ENCODE data around the gene LRRC25. TPM values are rescaled to one million over a fixed set of nuclear protein-coding genes. Genes with fewer than 3 reads are reported as not detected.

Gene LRRC25
- total and polyA plus RNA-seq, 2 donors (not counting 1 experiment from before 2014, with no cell fraction given), result 0.10 to 1.2 TPM

DNA sequence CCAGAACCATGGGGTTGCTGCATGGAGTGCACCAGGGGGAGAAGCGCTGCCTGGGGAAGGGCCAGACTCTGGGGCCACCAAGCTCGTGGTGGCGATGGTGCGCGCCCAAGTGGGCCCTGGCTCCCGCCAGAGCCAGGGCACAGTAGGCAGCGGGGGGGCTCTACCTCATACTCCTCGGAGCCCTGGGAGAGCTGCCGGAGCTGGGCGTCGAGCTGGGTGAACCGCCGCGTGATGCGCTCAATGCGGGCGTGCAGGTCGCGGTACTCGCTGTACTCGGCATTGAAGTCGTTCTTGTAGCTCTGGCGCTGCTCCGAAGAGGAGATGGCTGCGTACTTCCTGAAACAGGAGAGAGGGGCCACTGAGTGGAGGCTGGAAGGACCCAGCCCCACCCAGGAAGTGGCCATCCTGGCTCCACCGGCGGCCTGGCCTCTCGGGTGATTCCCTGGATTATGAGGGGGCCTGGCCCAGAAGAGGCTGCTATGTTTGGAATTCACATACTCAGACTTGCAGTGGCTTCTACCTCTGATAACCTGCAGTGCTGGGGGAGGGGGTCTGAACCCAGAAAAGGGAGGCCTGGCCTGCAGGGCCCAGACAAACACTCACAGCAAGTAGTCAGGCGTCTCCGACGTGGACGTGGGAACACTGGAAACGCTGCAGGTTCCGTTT is 48.9 kb upstream of the LRRC25 start:
- H3K4me2 ChIP-seq (ENCODE audit: extremely low read depth, insufficient read depth, low read length), result no peak overlapping the region
- no peak for DNase-seq (ENCODE audit: low read depth in 2 of 2)
- H4K20me1 ChIP-seq (ENCODE audit: control insufficient read depth, extremely low read depth, insufficient read depth, low read length), result no peaks in the 10 kb centered on the region
- H3K27ac ChIP-seq (ENCODE audit: insufficient read depth, low read length), result no peak overlapping the region
- H2AFZ ChIP-seq (ENCODE audit: low read length), result no peak overlapping the region
- TF ChIP-seq, protein P1, sequence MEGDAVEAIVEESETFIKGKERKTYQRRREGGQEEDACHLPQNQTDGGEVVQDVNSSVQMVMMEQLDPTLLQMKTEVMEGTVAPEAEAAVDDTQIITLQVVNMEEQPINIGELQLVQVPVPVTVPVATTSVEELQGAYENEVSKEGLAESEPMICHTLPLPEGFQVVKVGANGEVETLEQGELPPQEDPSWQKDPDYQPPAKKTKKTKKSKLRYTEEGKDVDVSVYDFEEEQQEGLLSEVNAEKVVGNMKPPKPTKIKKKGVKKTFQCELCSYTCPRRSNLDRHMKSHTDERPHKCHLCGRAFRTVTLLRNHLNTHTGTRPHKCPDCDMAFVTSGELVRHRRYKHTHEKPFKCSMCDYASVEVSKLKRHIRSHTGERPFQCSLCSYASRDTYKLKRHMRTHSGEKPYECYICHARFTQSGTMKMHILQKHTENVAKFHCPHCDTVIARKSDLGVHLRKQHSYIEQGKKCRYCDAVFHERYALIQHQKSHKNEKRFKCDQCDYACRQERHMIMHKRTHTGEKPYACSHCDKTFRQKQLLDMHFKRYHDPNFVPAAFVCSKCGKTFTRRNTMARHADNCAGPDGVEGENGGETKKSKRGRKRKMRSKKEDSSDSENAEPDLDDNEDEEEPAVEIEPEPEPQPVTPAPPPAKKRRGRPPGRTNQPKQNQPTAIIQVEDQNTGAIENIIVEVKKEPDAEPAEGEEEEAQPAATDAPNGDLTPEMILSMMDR (conservative IDR thresholded peaks at IDR 0.05 in 1 of 2, IDR thresholded peaks at IDR 0.05 in 1 of 2; ENCODE audit: low read depth in 1 of 2, low read length in 2 of 2), result no peak
- TF ChIP-seq EZH2 (IDR thresholded peaks at IDR 0.05; ENCODE audit: low read length, missing control alignments), result no peak
- H3K4me3 ChIP-seq (replicated peaks in 1 of 4; ENCODE audit: control extremely low read depth in 1 of 4, insufficient read depth in 1 of 4, low read depth in 3 of 4, low read length in 4 of 4), result no peak overlapping the region
- no peaks in the 10 kb centered on the region for H3K9me3 ChIP-seq (ENCODE audit: control insufficient read depth, insufficient read depth, low read depth, low read length)
- peaks cover 35% of the 10 kb centered on the region for H3K36me3 ChIP-seq (ENCODE audit: control insufficient read depth, insufficient read depth, low read length)
- no peak overlapping the region for H3K9ac ChIP-seq (ENCODE audit: insufficient read depth, low read length)
- peaks cover 3% of the 10 kb centered on the region for H3K4me1 ChIP-seq (ENCODE audit: control insufficient read depth, extremely low read depth, insufficient read depth, low read length)
- no peaks in the 10 kb centered on the region for H3K79me2 ChIP-seq (ENCODE audit: control insufficient read depth, insufficient read depth, low read length)
- no peaks in the 10 kb centered on the region for H3K27me3 ChIP-seq (ENCODE audit: control insufficient read depth, insufficient read depth, low read length)

DNA sequence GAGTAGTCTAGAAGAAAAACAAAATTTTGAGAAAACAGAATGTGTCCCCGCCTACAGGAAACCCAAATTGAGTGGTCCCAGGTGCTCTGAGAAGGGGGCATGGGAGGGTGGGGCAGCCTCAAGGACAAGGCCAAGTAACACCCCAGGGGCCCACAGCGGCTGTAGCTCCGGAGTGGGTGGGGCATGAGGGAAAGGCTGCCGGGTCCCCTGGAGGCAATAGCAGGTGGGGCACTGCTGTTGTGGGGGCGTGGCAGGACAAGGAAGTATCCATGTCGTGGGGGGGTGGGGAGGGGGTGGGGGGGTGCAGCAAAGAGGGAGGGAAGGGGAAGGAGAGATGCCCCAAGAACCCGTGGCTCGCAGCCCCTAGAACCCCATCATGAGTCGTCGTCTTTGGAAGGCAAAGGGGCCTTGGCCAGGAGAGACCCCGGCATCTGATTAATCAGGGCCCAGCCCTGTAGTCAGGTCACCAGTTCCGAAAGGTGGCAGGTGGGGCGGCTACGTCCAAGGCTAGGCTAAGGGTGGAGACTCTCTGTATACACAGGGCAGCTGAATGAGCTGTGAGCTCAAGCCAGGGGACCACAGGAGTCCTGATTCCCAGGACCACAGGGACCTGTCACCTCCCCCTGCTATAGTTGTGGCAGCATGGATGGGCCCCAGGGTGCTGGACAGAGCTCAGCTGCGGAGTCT is 48.0 kb upstream of the LRRC25 start:
- TF ChIP-seq, protein P1 (conservative IDR thresholded peaks at IDR 0.05 in 1 of 2, IDR thresholded peaks at IDR 0.05 in 1 of 2; ENCODE audit: low read depth in 1 of 2, low read length in 2 of 2), result no peak
- TF ChIP-seq EZH2 (IDR thresholded peaks at IDR 0.05; ENCODE audit: low read length, missing control alignments), result no peak
- H4K20me1 ChIP-seq (ENCODE audit: control insufficient read depth, extremely low read depth, insufficient read depth, low read length), result no peaks in the 10 kb centered on the region
- DNase-seq (ENCODE audit: low read depth in 2 of 2), result no peak
- H2AFZ ChIP-seq (ENCODE audit: low read length), result no peak overlapping the region
- no peaks in the 10 kb centered on the region for H3K79me2 ChIP-seq (ENCODE audit: control insufficient read depth, insufficient read depth, low read length)
- no peak overlapping the region for H3K4me2 ChIP-seq (ENCODE audit: extremely low read depth, insufficient read depth, low read length)
- H3K4me3 ChIP-seq (replicated peaks in 1 of 4; ENCODE audit: control extremely low read depth in 1 of 4, insufficient read depth in 1 of 4, low read depth in 3 of 4, low read length in 4 of 4), result no peak overlapping the region
- H3K36me3 ChIP-seq (ENCODE audit: control insufficient read depth, insufficient read depth, low read length), result peaks cover 30% of the 10 kb centered on the region
- no peaks in the 10 kb centered on the region for H3K27me3 ChIP-seq (ENCODE audit: control insufficient read depth, insufficient read depth, low read length)
- H3K27ac ChIP-seq (ENCODE audit: insufficient read depth, low read length), result no peak overlapping the region
- H3K4me1 ChIP-seq (ENCODE audit: control insufficient read depth, extremely low read depth, insufficient read depth, low read length), result no peaks in the 10 kb centered on the region
- no peak overlapping the region for H3K9ac ChIP-seq (ENCODE audit: insufficient read depth, low read length)
- H3K9me3 ChIP-seq (ENCODE audit: control insufficient read depth, insufficient read depth, low read depth, low read length), result no peaks in the 10 kb centered on the region

DNA sequence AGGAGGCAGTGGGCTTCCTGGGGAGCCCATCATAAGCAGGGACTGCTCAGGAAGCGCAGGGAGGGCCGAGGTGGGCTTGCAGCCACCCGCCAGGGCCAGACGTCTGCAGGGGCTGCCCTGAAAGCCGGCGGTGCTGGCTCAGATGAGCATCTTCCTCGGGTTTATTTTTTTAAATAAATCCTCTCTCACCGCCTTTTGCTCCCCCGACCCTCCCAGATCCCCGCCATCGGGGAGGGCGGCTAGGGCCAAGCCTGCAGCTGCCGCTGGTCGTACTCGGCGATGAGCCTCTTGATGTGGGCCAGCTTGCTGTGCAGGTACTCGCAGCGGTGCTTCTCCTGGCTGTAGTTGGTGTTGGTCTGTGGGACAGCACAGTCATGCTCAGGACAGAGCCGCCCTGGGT is 47.1 kb upstream of the LRRC25 start:
- Histone ChIP-seq H3K4me3 (replicated peaks in 1 of 4; ENCODE audit: control extremely low read depth in 1 of 4, insufficient read depth in 1 of 4, low read depth in 3 of 4, low read length in 4 of 4) (no peak overlapping the region), H3K9me3 (ENCODE audit: control insufficient read depth, insufficient read depth, low read depth, low read length) (no peaks in the 10 kb centered on the region), H4K20me1 (ENCODE audit: control insufficient read depth, extremely low read depth, insufficient read depth, low read length) (no peaks in the 10 kb centered on the region), H3K9ac (ENCODE audit: insufficient read depth, low read length) (no peak overlapping the region), H2AFZ (ENCODE audit: low read length) (no peak overlapping the region), H3K36me3 (ENCODE audit: control insufficient read depth, insufficient read depth, low read length) (peaks cover 22% of the 10 kb centered on the region), H3K4me1 (ENCODE audit: control insufficient read depth, extremely low read depth, insufficient read depth, low read length) (peaks cover 2% of the 10 kb centered on the region), H3K27me3 (ENCODE audit: control insufficient read depth, insufficient read depth, low read length) (no peaks in the 10 kb centered on the region), H3K79me2 (ENCODE audit: control insufficient read depth, insufficient read depth, low read length) (no peaks in the 10 kb centered on the region), H3K4me2 (ENCODE audit: extremely low read depth, insufficient read depth, low read length) (no peak overlapping the region), H3K27ac (ENCODE audit: insufficient read depth, low read length) (no peak overlapping the region)
- TF ChIP-seq EZH2 (IDR thresholded peaks at IDR 0.05; ENCODE audit: low read length, missing control alignments), result no peak
- TF ChIP-seq, protein P1 (conservative IDR thresholded peaks at IDR 0.05 in 1 of 2, IDR thresholded peaks at IDR 0.05 in 1 of 2; ENCODE audit: low read depth in 1 of 2, low read length in 2 of 2), result no peak
- DNase-seq (ENCODE audit: low read depth in 2 of 2), result no peak
